HG02884 (cell line): Measurements from ENCODE around the gene GUCY2C.
A peak's percentile ranks its signal among the peaks of the same experiment; 100 is the strongest.

Source experiments
- ATAC-seq: cut with Tn5 transposase; IDR thresholded peaks from one replicate; pipeline ENCODE4 v1.9.1; 2021; ENCODE audit warnings: mild to moderate bottlenecking, moderate library complexity; ENCODE audit not compliant: unreplicated experiment

GUCY2C gene

DNA sequence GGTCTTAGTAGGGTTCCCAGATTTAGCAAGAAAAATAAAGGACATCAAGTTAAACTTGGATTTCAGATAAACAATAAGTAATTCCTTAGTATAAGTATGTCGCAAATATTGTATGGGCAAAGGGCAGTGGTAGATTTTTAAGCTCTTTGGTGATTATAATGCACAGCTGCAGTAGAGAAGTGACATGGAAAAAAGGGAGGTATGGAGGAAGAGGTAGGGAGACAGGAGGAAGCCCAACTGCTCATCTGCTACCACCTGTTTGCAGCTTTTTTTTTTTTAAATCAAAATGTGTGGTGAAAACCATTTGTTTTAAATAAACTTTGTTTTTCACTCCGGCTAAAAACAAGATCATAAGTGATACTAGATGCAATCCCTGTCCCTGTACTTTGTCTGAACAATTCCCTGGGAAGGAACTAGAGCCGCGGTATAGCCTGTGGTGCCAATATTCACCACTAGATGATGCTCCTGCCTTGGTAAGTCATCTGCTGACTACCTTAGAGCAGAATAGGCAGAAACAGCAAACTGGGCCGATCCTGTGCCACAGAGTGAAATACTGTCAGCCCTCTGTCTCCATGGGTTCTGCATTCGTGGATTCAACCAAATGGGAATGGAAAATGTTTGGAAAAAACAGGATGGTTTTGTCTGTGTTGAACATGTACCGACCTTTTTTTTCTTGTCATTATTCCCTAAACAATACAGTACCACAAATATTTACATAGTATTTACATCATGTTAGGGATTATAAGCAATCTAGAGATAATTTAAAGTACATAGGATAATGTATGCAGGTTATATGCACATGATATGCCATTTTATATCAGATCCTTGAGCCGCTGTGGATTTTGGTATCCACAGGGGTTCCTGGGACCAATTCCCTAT lies 66.3 kb downstream of the GUCY2C start:
- ATAC-seq, result peak; percentile 100

GRCh38 chr12:14628771-14629170 lies 67.6 kb downstream of the GUCY2C start:
- no peak for ATAC-seq

- ATAC-seq, result peak; percentile 86
Measured at GRCh38 chr12:14621826-14622225, 74.6 kb downstream of the GUCY2C start.

DNA sequence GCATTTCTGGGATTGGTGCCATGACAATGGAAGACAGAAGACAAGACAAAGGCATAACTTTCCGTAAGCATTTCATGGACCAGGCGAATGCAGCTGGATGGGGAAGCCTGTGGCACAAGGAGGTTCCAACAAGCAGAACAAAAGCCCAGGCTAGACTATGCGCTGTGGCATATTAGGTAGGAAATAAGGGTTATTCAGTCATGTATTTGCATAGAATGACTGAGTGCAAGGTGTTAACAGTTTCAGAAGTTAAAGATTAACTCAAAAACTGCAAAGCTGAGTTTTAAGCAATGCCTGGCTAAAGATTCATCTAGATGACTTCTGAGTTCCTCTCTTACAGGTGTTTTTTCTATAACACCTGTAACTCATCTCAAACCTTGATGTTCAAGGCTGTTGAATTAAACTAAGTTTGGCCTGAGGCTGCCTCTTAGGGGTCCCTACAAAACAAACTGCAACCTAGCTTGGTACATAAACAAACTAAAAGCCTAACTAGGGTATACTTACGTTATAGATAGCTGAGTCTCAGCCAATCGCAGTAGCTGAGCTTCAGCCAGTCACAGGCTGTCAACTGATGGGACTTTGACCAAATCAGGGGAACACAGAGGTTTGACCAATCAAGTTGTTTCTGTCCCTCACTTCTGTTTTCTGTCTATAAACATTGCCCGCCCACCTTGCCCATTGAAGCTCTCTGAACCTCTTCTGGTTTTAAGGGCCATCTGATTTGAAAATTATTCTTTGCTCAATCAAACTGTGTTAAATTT lies 76.5 kb downstream of the GUCY2C start:
- peak; percentile 34 for ATAC-seq

- ATAC-seq, result no peak
Measured at GRCh38 chr12:14618983-14619382, 77.4 kb downstream of the GUCY2C start.

DNA sequence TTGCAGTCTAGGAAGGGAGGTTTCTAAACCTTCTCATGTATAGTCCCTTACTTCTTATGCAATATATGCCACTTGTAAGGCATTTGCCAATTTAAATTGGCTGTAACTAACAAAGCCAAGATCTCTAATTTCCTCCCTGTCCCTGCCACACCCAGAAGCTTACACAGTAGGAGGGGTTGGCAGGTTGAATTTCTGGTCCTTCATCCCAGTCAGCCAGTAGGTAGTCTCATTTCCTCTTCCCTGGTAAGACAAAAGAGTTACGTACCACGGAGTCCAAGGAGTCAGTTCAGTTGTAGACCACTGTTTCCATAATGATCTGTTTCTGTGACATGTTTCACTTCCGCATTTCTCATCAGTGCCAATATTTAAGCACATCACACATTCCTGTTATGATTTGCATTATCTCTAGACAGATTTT lies 81.7 kb downstream of the GUCY2C start:
- peak; percentile 54 for ATAC-seq

- peak; percentile 96 for ATAC-seq
Measured at GRCh38 chr12:14613718-14614117, 82.7 kb downstream of the GUCY2C start.

DNA sequence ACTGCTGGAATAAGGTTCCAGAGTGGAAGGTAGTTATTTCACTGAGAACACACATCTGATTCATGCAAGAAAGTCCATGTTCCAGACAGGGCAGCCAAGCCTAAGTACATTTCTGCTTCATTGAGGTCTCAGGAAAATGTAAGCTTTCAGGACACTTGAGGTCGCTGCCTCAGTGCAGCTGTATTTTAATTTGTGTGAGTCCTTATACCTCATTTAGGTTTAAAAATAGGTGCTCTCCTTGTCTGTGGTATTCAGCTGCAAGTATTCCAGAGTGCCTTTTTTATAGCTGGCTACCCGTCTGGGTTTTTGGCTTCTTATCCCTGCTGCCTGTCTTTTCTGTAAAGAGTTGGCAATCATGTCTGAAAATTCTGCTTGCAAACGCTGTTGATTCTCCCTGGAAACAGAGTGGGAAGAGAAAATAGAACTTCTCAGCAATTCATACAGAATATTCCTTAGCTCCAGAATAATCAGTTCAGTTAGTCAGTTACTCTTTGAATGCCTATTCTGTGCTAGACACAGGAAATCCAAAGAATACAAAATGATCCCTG lies 83.4 kb downstream of the GUCY2C start:
- ATAC-seq, result no peak

GRCh38 chr12:14612250-14612649 lies 84.1 kb downstream of the GUCY2C start:
- no peak for ATAC-seq

- ATAC-seq, result no peak
Measured at GRCh38 chr12:14611640-14612203, 84.7 kb downstream of the GUCY2C start.

- ATAC-seq, result no peak
Measured at GRCh38 chr12:14607568-14607967, 88.8 kb downstream of the GUCY2C start.

- ATAC-seq, result no peak
Measured at GRCh38 chr12:14605401-14605989, 90.9 kb downstream of the GUCY2C start.

DNA sequence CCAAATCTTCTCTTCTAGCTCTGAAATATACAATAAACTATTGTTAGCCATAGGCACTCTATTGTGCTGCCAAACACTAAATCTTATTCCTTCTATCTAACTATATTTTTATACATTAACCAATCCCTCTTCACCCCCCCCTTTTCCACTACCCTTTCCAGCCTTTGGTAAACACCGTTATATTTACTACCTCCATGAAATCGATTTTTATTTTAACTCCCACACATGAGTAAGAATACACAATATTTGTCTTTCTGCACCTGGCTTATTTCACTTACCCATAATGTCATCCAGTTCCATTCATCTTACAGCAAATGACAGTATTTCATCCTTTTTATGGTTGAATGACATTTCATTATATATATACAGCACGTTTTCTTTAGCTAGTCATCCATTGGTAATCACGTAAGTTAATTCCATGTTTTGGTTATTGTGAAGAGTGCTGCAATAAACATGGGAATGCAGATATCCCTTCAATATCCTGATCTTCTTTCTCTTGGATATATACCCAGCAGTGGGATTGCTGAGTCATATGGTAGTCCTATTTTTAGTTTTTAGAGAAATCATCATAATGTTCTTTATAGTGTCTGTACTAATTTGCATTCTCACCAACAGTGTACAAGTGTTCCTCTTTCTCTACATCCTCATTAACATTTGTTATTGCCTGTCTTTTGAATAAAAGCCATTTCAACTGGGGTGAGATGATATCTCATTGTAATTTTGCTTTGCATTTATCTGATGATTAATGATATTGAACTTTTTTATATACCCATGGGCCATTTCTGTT lies 94.5 kb downstream of the GUCY2C start:
- no peak for ATAC-seq

DNA sequence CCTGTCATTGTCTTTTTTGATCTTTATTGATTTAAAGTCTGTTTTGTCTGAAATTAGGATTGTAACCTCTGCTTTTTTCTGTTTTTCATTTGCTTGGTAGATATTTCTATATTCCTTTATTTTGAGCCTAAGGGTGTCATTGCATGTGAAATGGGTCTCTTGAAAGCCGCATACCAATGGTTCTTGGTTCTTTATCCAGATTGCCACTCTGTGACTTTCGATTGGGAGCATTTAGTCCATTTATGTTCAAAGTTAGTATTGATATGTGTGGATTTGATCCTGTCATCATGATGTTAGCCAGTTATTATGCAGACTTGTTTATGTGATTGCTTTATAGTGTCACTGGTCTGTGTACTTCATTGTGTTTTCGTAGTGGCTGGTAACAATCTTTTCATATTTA lies 98.9 kb downstream of the GUCY2C start:
- no peak for ATAC-seq

- no peak for ATAC-seq
Measured at GRCh38 chr12:14591719-14592118, 104.7 kb downstream of the GUCY2C start.

GRCh38 chr12:14589169-14590004 lies 107.0 kb downstream of the GUCY2C start:
- ATAC-seq, result no peak

DNA sequence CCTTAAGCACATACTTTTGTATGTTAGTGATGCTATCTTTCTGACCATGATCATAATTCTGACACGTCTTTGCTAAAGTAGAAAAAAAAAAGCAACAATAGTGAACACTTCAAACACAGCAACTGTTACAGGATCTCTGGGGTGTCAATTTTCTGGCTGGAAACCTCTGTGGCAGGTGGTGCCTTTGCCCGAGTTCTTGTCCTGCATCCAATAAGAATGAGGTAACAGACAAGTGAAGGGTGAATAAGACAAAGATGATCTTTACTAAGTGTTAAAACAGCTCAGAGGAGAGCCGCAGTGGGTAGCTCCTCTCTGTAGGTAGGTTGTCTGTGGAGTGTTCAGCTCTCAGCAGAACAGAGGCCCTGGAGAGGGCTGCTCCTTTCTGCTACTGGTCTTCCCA lies 107.8 kb downstream of the GUCY2C start:
- no peak for ATAC-seq

DNA sequence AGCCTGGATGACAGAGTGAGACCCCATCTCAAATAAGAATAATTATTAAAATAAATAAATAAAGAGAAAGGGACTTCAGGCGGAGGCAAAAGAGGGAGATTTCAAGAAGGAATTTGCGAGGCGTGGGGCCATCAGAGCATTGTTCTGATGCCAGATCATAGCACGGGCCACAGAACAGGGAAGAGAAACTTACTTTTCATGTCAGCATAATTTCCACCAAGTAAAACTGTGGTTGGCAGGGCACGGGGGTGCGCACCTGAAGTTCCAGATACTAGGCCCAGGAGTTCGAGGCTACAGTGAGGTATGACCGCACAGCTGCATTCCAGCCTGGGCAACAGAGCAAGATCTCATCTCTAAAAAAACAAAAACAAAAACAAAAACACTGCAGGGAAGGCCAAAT lies 117.8 kb downstream of the GUCY2C start:
- ATAC-seq, result no peak

DNA sequence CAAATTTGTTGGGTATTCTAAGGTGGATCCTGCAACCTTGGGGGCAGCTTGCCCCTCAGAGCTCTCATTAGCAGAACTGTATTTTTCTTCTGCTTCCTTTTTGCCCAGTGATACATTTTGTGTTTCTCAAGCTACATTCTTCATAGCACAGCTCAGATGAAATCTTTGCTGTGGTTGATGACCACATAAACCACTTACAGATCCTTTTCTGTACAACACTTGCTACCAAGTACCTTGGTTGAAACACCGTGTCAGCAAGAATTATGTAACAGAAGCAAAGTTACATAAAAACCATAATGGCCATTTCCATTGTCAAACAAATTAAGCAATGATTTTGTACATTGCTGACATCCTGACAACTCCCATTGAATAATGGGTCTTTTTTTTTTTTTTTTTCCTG lies 119.1 kb downstream of the GUCY2C start:
- peak; percentile 76 for ATAC-seq
